B cell (primary cell): Measurements from ENCODE around the gene ANKS1B.

ENCODE experiments used
- EZH2 ChIP-seq: IDR thresholded peaks from 2 replicates; pipeline ENCODE4 v1.6.1; 2012; ENCODE audit warnings: borderline replicate concordance, low read depth, mild to moderate bottlenecking, moderate library complexity, low read length; ENCODE audit not compliant: insufficient read depth, poor library complexity, severe bottlenecking
- TF ChIP-seq, protein P1 (sequence below): fragments of 200-600 bp; IDR thresholded peaks from one replicate; pipeline ENCODE4 v1.8.0; 2022; ENCODE audit warnings: antibody characterized with exemption, mild to moderate bottlenecking

DNA sequence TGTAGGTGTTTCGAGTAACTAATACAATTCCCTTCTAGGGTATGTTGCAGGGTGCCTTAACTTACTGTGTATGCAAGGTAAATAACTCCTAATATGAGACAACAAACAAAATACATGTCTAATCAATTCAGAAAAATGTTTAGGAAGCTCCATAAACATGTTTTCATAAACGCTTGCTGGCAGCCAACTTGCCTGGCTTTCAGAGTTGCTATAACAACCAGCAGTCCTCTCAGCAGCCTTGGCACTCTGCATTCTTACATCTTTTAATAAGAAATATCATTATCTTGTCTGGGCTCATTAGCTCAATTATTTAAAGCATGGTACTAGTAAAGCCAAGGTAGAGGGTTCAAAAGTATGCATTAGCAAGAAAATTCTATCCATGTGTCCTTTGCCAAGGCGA is 862.2 kb downstream of the ANKS1B start:
- TF ChIP-seq, protein P1, sequence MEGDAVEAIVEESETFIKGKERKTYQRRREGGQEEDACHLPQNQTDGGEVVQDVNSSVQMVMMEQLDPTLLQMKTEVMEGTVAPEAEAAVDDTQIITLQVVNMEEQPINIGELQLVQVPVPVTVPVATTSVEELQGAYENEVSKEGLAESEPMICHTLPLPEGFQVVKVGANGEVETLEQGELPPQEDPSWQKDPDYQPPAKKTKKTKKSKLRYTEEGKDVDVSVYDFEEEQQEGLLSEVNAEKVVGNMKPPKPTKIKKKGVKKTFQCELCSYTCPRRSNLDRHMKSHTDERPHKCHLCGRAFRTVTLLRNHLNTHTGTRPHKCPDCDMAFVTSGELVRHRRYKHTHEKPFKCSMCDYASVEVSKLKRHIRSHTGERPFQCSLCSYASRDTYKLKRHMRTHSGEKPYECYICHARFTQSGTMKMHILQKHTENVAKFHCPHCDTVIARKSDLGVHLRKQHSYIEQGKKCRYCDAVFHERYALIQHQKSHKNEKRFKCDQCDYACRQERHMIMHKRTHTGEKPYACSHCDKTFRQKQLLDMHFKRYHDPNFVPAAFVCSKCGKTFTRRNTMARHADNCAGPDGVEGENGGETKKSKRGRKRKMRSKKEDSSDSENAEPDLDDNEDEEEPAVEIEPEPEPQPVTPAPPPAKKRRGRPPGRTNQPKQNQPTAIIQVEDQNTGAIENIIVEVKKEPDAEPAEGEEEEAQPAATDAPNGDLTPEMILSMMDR: no peak
- no peak for TF ChIP-seq EZH2
